Esophagus squamous epithelium (tissue), 5 donors: ENCODE data around the gene NCSTN. TPM values are rescaled to one million over a fixed set of nuclear protein-coding genes. Genes with fewer than 3 reads are reported as not detected.
"Not testable (repeated sequence)": the region's sequence is repeated elsewhere in the genome, so short reads cannot be mapped to it uniquely, and the experiment has no call there.

Experiments
- DNase-seq: peaks from one replicate; lab custom pipeline; 2025; lab: John Stamatoyannopoulos, UW
- H3K27ac ChIP-seq, 4 donors: fragments of 200-600 bp; sonication (generic); one replicate each; pipeline ENCODE4 v1.5.1; 2016 to 2019; ENCODE audit warnings: mild to moderate bottlenecking in 1 of 4
- H3K27me3 ChIP-seq, 4 donors: fragments of 200-600 bp; sonication (generic); 1 replicate in 3 of 4; 2 replicates in 1 of 4; pipeline versions ENCODE4 v1.5.1 to v1.6.0; 2017 to 2021; ENCODE audit warnings: antibody characterized with exemption in 1 of 4
- H3K36me3 ChIP-seq, 3 donors: fragments of 200-600 bp; sonication (generic); one replicate each; pipeline ENCODE4 v1.5.1; 2016 to 2019
- H3K4me1 ChIP-seq, 3 donors: fragments of 200-600 bp; sonication (generic); one replicate each; pipeline ENCODE4 v1.5.1; 2017 to 2019
- H3K4me3 ChIP-seq, 4 donors: fragments of 200-600 bp; sonication (generic); 1 replicate in 3 of 4; 2 replicates in 1 of 4; pipeline ENCODE4 v1.5.1; 2016 to 2019; ENCODE audit warnings: mild to moderate bottlenecking in 2 of 4, moderate library complexity in 1 of 4
- H3K9me3 ChIP-seq, 3 donors: fragments of 200-600 bp; sonication (generic); one replicate each; pipeline ENCODE4 v1.5.1; 2016 to 2019
- CTCF ChIP-seq, 6 experiments: fragments of 450-650 bp in 4 of 6; fragments of 200-600 bp in 2 of 6; sonication (generic) in 2 of 6; IDR thresholded peaks; one replicate each; pipeline ENCODE4 v1.5.1; 2016 to 2019; ENCODE audit warnings: antibody characterized with exemption in 6 of 6, mild to moderate bottlenecking in 4 of 6, moderate library complexity in 4 of 6
- POLR2A ChIP-seq, 4 donors: fragments of 450-650 bp; IDR thresholded peaks; one replicate each; pipeline ENCODE4 v1.6.1; 2017; ENCODE audit warnings: antibody characterized with exemption in 4 of 4, mild to moderate bottlenecking in 4 of 4, moderate library complexity in 3 of 4
- WGBS, 2 donors: methylation state at CpG; one replicate each; pipeline ENCODE4 v1.1.5; 2018; 5-methylcytosine and 5-hydroxymethylcytosine counted together
- intact Hi-C: fragments of 100-400 bp; cut with DNase I; formaldehyde crosslinking; loops from one replicate; pipeline ENCODE4 v1.15.0; 2022
- total RNA-seq, 4 donors: library from RNA; depleted of rRNA; stranded (reverse); fragments of >200 nt; gene quantifications; one replicate each; pipeline ENCODE4 v1.1.0, GENCODE V29; 2016
- donor health status: DM: yes; HTN: yes; CAD: no.

Gene NCSTN
- total RNA-seq, 4 donors from 2014 or later = 40.2 to 57.6 (median 49.8) TPM

DNA sequence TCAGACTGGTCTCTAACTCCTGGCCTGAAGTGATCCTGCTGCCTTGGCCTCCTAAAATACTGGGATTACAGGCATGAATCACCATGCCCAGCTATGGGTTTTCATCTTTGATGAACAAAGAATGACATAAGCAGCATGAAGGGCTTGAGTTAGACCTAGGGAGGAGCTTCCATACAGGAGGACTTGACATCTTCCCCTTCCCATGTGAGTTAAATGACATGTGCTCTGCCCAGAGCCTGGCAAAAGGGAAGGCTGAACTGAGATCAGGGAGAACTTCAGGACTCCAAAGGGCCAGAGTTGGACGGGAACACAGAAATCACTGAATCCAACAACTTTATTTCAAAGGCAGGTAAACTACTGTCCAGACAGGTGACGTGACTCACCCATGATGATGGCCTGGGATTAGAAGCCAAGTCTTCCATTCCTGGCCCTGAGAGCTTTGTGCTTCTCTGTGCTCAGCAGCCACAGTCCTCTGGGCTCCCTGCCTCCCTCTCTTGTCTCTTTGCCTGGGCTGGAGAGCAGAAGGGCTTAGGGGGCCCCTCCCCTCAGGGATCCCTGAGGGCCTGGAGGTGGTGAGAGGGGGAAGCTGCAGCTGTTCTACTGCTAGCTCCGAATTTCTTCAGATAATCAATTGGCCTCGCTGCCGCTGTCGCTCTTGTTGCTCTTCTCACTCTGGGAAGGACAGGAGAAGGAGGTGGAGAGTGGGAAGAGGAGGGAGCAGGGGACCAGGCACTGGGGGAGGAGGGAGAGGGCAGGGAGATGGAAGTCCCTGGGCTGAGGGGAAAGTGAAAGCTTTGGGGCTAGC is 31.3 kb downstream of the NCSTN start:
- Histone ChIP-seq H3K27ac (peak overlapping the region in 3 of 4 donors; percentile 16 to 64 (median 44)), H3K36me3 (no peaks in the 10 kb centered on the region), H3K9me3 (no peaks in the 10 kb centered on the region), H3K27me3 (peaks cover 0 to 21% (median 0%) of the 10 kb centered on the region in 4 donors), H3K4me1 (peaks cover 0 to 25% (median 3%) of the 10 kb centered on the region in 3 donors), H3K4me3 (no peak overlapping the region)
- intact Hi-C loops = no loop called here
- TF ChIP-seq CTCF (IDR thresholded peaks at IDR 0.05) = no peak
- no peak for TF ChIP-seq POLR2A (IDR thresholded peaks at IDR 0.05)
- 53 to 67% methylated on average over 1 to 6 of the region's 6 CpGs for WGBS, 2 donors
- no peak for DNase-seq

DNA sequence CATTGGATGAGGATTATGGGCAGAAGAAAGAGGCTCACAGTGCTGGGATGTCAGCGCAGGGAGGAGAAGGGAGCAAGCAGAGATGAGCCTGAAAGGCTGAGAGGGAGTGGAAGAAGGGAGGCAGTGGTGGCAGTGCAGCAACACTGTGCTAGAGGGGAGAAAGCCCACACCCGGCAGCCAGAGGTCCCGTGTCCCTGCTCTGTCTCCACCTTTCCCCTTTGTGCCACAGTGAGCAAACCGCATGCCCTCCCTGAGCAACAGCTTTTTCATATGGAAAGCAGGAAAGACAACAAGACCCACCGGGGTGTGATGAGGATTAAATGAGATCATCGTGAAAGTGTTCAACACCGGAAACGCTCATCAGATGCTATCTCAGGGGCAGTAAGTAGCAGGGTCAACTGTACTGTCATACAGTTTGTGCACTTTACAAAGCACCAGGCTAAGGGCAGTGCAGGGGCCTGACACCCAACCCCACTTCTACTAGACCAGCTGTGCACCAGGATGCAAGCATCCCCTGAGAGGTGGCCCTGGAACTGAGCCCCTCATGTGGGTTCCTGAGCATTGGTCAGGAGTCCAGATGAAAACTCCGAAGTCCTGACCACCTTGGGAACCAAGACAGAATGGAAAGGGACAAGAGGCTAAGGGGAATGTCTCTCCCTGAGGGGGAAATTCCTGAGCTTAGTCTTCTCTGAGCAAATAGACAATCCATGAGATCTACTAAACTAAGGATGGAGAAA is 32.8 kb downstream of the NCSTN start:
- peak overlapping the region in 2 of 4 donors; percentile 44 for H3K27ac ChIP-seq
- peaks cover 0 to 25% (median 3%) of the 10 kb centered on the region in 3 donors for H3K4me1 ChIP-seq
- no peak for DNase-seq
- WGBS, 2 donors = 19 to 40% methylated on average over 8 to 9 of the region's 9 CpGs
- H3K27me3 ChIP-seq = peaks cover 0 to 14% (median 0%) of the 10 kb centered on the region in 4 donors
- no peak for TF ChIP-seq CTCF (IDR thresholded peaks at IDR 0.05)
- no peak for TF ChIP-seq POLR2A (IDR thresholded peaks at IDR 0.05)
- no peaks in the 10 kb centered on the region for H3K9me3 ChIP-seq
- no peaks in the 10 kb centered on the region for H3K36me3 ChIP-seq
- intact Hi-C loops = no loop called here
- H3K4me3 ChIP-seq = no peak overlapping the region

GRCh38 chr1:160376525-160377131 is 33.4 kb downstream of the NCSTN start:
- no peaks in the 10 kb centered on the region for H3K9me3 ChIP-seq
- 9 to 10% methylated on average over 5 of the region's 5 CpGs for WGBS, 2 donors
- H3K4me3 ChIP-seq = no peak overlapping the region
- DNase-seq = no peak
- H3K27ac ChIP-seq = peak overlapping the region in 2 of 4 donors; percentile 44
- H3K27me3 ChIP-seq = peaks cover 0 to 7% (median 0%) of the 10 kb centered on the region in 4 donors
- no peaks in the 10 kb centered on the region for H3K36me3 ChIP-seq
- TF ChIP-seq POLR2A (IDR thresholded peaks at IDR 0.05) = no peak
- peak; percentile 69 to 92 (median 84) for TF ChIP-seq CTCF (IDR thresholded peaks at IDR 0.05)
- intact Hi-C loops = no loop called here
- H3K4me1 ChIP-seq = peaks cover 0 to 25% (median 3%) of the 10 kb centered on the region in 3 donors

DNA sequence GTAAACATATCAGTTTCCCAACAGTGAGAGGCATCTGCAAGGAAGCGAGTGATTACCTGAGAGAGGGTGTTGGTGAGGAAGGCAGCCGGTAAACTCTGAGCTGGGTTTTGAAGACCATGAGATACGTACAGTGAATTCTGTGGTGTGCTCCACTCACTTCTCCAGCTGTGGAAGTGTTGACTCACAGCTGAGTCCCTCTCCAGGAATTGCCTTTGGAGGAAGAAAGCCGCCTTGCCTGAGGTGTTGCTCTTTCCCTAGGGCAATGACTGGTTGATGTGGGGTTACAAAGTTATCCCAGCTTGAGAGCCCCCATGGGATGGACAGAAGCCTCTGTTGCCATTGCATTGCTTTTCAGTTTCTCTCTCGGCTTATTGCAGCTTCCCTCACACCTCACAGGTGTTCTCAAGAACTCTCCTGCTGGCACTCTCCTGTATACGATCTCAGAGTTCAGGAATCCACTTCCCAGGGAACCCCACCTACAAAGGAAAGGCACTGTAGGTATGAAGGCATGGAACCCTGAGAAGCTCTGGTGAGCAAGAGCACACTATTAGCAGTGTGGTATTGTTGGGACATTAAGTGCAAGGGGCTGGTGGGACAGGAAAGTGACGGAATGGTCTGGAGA is 34.5 kb downstream of the NCSTN start:
- no peaks in the 10 kb centered on the region for H3K27me3 ChIP-seq
- intact Hi-C loops = no loop called here
- H3K4me3 ChIP-seq = no peak overlapping the region
- no peak overlapping the region for H3K27ac ChIP-seq
- 62 to 76% methylated on average over 6 to 7 of the region's 7 CpGs for WGBS, 2 donors
- peaks cover 0 to 25% (median 3%) of the 10 kb centered on the region in 3 donors for H3K4me1 ChIP-seq
- no peaks in the 10 kb centered on the region for H3K9me3 ChIP-seq
- no peak for DNase-seq
- TF ChIP-seq CTCF (IDR thresholded peaks at IDR 0.05) (no peak), POLR2A (IDR thresholded peaks at IDR 0.05) (no peak)
- H3K36me3 ChIP-seq = no peaks in the 10 kb centered on the region

- H3K36me3 ChIP-seq, intact Hi-C loops, H3K27me3 ChIP-seq, DNase-seq, H3K4me3 ChIP-seq, H3K4me1 ChIP-seq, H3K27ac ChIP-seq, H3K9me3 ChIP-seq: not testable (repeated sequence)
- 93 to 97% methylated on average over 2 of the region's 2 CpGs for WGBS, 2 donors
Measured at GRCh38 chr1:160384812-160385211, 41.6 kb downstream of the NCSTN start.

GRCh38 chr1:160388406-160388805 is 45.2 kb downstream of the NCSTN start:
- WGBS, 2 donors = 70 to 74% methylated on average over 4 of the region's 4 CpGs
- H3K27me3 ChIP-seq, H3K27ac ChIP-seq, H3K4me3 ChIP-seq, H3K36me3 ChIP-seq, H3K4me1 ChIP-seq, H3K9me3 ChIP-seq, DNase-seq, intact Hi-C loops: not testable (repeated sequence)
